OCI-LY1 (cell line): Measurements from ENCODE around the gene PTH1R.

Experiments used
- EZH2 ChIP-seq: fragments of 200-600 bp; sonication (generic), shearing (Covaris generic); IDR thresholded peaks from 2 replicates; pipeline ENCODE4 v1.8.0; 2017; ENCODE audit warnings: borderline replicate concordance, mixed run types, mild to moderate bottlenecking, antibody characterized with exemption, low read length, moderate library complexity, mixed read lengths
- TF ChIP-seq, protein P1 (sequence below): fragments of 200-600 bp; sonication (generic), shearing (Covaris generic); IDR thresholded peaks from 2 replicates; pipeline ENCODE4 v1.5.1; 2017; ENCODE audit warnings: mild to moderate bottlenecking, antibody characterized with exemption, low read length, moderate library complexity, mixed read lengths

DNA sequence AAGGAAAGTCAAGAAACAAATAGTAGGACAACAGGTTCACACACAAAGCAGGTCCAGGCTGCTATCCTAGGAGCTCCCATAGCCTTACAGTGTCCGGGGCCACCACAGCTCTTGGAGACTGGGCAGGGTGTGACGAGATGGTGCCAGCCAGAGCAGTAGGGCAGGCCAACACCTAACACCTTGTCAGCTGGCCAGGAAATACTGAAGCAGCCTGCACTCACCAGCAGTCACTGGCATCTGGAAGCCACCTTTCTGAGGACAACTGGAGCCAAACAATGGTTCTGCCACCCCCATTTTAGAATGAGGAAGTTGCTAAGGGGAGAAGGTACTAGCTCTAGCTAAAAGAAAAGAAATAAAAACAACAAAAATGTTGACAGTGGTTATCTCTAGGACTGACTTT, 51.8 kb downstream of the PTH1R start:
- TF ChIP-seq, protein P1, sequence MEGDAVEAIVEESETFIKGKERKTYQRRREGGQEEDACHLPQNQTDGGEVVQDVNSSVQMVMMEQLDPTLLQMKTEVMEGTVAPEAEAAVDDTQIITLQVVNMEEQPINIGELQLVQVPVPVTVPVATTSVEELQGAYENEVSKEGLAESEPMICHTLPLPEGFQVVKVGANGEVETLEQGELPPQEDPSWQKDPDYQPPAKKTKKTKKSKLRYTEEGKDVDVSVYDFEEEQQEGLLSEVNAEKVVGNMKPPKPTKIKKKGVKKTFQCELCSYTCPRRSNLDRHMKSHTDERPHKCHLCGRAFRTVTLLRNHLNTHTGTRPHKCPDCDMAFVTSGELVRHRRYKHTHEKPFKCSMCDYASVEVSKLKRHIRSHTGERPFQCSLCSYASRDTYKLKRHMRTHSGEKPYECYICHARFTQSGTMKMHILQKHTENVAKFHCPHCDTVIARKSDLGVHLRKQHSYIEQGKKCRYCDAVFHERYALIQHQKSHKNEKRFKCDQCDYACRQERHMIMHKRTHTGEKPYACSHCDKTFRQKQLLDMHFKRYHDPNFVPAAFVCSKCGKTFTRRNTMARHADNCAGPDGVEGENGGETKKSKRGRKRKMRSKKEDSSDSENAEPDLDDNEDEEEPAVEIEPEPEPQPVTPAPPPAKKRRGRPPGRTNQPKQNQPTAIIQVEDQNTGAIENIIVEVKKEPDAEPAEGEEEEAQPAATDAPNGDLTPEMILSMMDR = no peak
- no peak for TF ChIP-seq EZH2
